Hepatocyte (in vitro differentiated cells): ENCODE results near the gene RFT1.

ENCODE experiments used
- EZH2 ChIP-seq: fragments of 200-600 bp; sonication (generic); IDR thresholded peaks from 2 replicates; pipeline ENCODE4 v1.6.1; 2016; ENCODE audit warnings: antibody characterized with exemption, mild to moderate bottlenecking, borderline replicate concordance
- TF ChIP-seq, protein P1 (sequence below): fragments of 200-600 bp; sonication (generic); IDR thresholded peaks from 2 replicates; pipeline ENCODE4 v1.5.1; 2016; ENCODE audit warnings: antibody characterized with exemption, mild to moderate bottlenecking; ENCODE audit not compliant: poor library complexity

DNA sequence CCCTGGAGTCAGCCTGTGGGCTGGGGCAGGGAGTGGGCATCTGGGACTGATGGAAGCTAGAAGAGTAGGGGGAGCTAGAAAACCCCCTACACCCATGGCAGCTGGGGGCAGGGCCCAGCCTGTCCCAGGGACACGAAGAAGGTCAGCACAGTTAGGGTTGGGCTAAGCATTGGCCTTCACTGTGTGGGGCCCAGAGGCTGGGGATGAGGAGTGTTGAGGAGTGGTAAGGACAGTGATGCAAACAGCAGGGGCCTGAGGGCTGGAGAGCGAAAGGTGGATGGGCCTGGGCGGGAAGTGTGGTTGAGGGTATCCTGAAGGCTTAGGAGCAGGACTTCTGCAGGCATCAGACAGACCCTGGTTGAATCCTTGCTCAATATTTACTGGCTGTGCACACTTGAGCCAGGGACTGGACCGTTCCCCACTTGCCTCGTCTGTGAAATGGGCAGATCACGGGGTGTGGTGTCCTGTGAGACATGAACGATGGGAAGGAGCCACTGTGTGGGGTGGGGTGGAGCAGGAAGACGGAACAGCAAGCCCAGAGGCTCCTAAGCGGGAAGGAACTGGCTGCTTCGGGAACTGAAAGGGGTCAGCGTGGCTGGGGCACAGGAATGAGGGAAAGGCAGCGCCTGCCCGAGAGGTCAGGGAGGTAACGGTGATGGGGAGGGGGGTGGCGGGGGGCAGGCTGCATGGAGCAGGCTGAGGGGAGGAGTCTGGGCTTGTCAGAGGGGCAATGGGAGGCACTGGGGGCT, 38.1 kb upstream of the RFT1 start:
- TF ChIP-seq, protein P1, sequence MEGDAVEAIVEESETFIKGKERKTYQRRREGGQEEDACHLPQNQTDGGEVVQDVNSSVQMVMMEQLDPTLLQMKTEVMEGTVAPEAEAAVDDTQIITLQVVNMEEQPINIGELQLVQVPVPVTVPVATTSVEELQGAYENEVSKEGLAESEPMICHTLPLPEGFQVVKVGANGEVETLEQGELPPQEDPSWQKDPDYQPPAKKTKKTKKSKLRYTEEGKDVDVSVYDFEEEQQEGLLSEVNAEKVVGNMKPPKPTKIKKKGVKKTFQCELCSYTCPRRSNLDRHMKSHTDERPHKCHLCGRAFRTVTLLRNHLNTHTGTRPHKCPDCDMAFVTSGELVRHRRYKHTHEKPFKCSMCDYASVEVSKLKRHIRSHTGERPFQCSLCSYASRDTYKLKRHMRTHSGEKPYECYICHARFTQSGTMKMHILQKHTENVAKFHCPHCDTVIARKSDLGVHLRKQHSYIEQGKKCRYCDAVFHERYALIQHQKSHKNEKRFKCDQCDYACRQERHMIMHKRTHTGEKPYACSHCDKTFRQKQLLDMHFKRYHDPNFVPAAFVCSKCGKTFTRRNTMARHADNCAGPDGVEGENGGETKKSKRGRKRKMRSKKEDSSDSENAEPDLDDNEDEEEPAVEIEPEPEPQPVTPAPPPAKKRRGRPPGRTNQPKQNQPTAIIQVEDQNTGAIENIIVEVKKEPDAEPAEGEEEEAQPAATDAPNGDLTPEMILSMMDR = no peak
- no peak for TF ChIP-seq EZH2
